HUES6 (cell line): Measurements from ENCODE around the gene IPPK.

ENCODE experiments used
- H3K27ac ChIP-seq: 2 replicates; pipeline ENCODE4 v1.7.0; 2013; ENCODE audit warnings: low read depth, mild to moderate bottlenecking, low read length, inconsistent platforms
- H3K27me3 ChIP-seq: 2 replicates; pipeline ENCODE4 v1.6.1; 2013; ENCODE audit warnings: low read length; ENCODE audit not compliant: control insufficient read depth, insufficient read depth
- H3K36me3 ChIP-seq: 2 replicates; pipeline ENCODE4 v1.6.1; 2013; ENCODE audit warnings: low read length; ENCODE audit not compliant: control insufficient read depth, insufficient read depth
- H3K4me1 ChIP-seq: 2 replicates; pipeline ENCODE4 v1.6.1; 2013; ENCODE audit warnings: low read length; ENCODE audit not compliant: control insufficient read depth, insufficient read depth
- H3K4me3 ChIP-seq: 2 replicates; pipeline ENCODE4 v1.5.1; 2013; ENCODE audit warnings: low read depth, low read length
- H3K9ac ChIP-seq: one replicate; pipeline ENCODE4 v1.6.1; 2013; ENCODE audit warnings: mild to moderate bottlenecking, low read length
- H3K9me3 ChIP-seq: 2 replicates; pipeline ENCODE4 v1.6.1; 2013; ENCODE audit warnings: low read depth, low read length; ENCODE audit not compliant: control insufficient read depth, insufficient read depth

The IPPK gene

DNA sequence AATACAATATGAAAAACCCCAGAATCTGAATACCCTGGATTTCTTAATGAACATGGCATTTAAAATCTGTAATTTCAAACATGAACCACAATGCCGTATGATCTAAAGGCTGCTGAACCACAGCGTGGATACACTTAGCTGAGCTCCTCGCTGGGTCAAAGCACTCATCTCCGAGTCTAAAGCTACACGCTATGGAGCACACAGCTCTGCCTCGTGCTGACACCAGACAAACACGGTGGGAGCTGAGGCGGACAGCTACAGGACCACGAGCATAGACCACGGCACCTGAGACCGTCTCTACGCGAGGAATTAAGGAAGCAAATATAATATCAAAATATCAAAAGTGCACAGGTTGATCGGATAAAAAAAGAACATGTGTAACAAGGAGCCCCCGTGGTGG is 42.8 kb upstream of the IPPK start:
- no peaks in the 10 kb centered on the region for H3K27me3 ChIP-seq
- H3K9me3 ChIP-seq = no peaks in the 10 kb centered on the region
- no peaks in the 10 kb centered on the region for H3K4me1 ChIP-seq
- no peak overlapping the region for H3K27ac ChIP-seq
- H3K9ac ChIP-seq = no peak overlapping the region
- H3K4me3 ChIP-seq = no peak overlapping the region
- H3K36me3 ChIP-seq = peaks cover 73% of the 10 kb centered on the region

- H3K9ac ChIP-seq = no peak overlapping the region
- H3K36me3 ChIP-seq = peaks cover 64% of the 10 kb centered on the region
- no peak overlapping the region for H3K27ac ChIP-seq
- no peaks in the 10 kb centered on the region for H3K27me3 ChIP-seq
- H3K9me3 ChIP-seq = no peaks in the 10 kb centered on the region
- H3K4me3 ChIP-seq = no peak overlapping the region
- H3K4me1 ChIP-seq = no peaks in the 10 kb centered on the region
These were observed 41.9 kb upstream of the IPPK start for GRCh38 chr9:92711844-92712243.

DNA sequence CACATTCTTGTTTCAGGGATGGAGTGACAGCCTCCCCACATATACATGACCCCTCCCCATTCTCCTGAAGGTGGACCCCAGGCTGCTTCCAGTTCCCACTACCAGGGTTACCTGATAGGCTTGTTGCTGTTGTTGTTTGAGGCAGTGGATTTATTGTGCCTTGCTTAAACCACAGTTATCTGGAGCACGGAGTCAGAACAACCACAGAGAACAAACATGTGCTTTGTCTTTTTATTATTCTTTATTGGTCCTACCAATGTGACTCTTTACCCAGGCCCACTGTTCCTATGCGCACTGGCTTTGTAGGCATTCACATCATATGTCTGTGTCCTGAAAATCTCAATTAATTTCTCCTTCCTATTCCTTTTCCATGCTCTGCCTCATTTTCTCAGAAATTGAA is 41.2 kb upstream of the IPPK start:
- Histone ChIP-seq H3K27me3 (no peaks in the 10 kb centered on the region), H3K9me3 (no peaks in the 10 kb centered on the region), H3K36me3 (peaks cover 61% of the 10 kb centered on the region), H3K4me3 (no peak overlapping the region), H3K4me1 (no peaks in the 10 kb centered on the region; the same call in 1 of the 2 replicates), H3K27ac (no peak overlapping the region), H3K9ac (no peak overlapping the region)

- Histone ChIP-seq H3K4me1 (no peaks in the 10 kb centered on the region; the same call in 1 of the 2 replicates), H3K9ac (no peak overlapping the region), H3K27me3 (no peaks in the 10 kb centered on the region), H3K4me3 (no peak overlapping the region), H3K36me3 (peaks cover 54% of the 10 kb centered on the region), H3K27ac (no peak overlapping the region), H3K9me3 (no peaks in the 10 kb centered on the region)
These were observed 40.4 kb upstream of the IPPK start for GRCh38 chr9:92710368-92710767.

DNA sequence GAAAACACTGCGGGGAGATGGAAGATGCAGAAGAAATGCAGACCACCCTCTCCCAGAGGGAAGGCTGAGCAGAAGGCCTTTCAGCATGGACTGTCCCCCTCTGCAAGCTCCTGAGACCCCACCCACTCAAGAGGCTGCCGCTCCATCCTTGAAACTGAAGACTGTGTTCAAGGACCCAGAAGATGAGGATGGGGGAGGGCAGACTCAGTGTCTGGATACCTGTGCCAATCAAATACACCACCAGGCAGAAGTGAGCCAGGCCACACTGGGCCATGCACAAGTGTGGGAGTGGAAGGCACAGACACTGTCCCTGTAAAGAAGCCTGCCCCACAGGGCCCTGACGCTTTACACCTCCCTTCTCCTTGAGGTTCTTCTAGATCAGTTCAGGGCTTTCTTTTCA is 40.0 kb upstream of the IPPK start:
- Histone ChIP-seq H3K4me3 (no peak overlapping the region), H3K9ac (no peak overlapping the region), H3K9me3 (no peaks in the 10 kb centered on the region), H3K27me3 (no peaks in the 10 kb centered on the region), H3K36me3 (peaks cover 50% of the 10 kb centered on the region), H3K27ac (no peak overlapping the region), H3K4me1 (no peaks in the 10 kb centered on the region; the same call in 1 of the 2 replicates)

DNA sequence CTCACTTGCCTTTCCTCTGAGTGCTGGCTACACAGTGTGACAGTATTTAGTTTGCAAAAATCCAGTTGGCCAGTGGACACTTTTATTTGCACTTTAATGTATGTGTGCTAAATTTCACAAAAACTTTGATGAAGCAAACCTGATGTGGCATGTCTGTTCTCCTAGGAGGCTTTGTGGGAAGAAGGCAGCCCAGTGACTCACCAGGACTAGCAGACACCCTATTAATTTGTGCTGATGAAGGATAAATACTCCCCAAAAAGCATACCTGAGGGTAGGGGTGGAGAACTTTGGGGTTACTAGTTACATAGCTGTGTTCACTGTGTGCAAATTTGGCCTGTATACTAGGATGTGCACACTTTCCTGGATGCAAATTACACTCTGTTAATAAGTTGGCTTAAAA is 39.3 kb upstream of the IPPK start:
- H3K27ac ChIP-seq = no peak overlapping the region
- no peaks in the 10 kb centered on the region for H3K27me3 ChIP-seq
- no peaks in the 10 kb centered on the region for H3K9me3 ChIP-seq
- H3K9ac ChIP-seq = no peak overlapping the region
- H3K4me3 ChIP-seq = no peak overlapping the region
- H3K4me1 ChIP-seq = no peaks in the 10 kb centered on the region; the same call in 1 of the 2 replicates
- H3K36me3 ChIP-seq = peaks cover 43% of the 10 kb centered on the region

DNA sequence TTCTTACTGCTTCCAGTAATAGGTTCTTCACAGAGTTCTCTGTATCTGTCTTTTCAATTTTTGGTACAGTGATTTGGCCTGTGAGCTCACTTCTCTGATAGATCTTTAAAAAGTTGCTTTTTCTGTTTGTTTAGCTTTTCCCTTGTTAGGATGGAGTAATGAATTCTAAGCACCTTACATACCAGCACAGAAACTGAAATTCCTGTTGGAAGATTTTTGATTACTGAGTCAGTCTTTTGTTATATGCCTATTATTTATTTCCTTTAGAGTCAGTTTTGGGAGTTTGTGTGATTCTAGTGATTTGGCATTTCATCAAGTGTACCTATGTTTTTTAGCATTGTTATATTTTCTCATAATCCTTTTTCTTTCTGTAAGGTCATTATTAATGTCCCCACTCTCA is 37.6 kb upstream of the IPPK start:
- no peak overlapping the region for H3K27ac ChIP-seq
- H3K36me3 ChIP-seq = peaks cover 26% of the 10 kb centered on the region
- H3K9ac ChIP-seq = no peak overlapping the region

GRCh38 chr9:92706218-92706940 is 36.4 kb upstream of the IPPK start:
- H3K4me1 ChIP-seq = no peaks in the 10 kb centered on the region; the same call in 1 of the 2 replicates
- no peak overlapping the region for H3K4me3 ChIP-seq
- H3K9ac ChIP-seq = no peak overlapping the region
- no peak overlapping the region for H3K27ac ChIP-seq
- no peaks in the 10 kb centered on the region for H3K9me3 ChIP-seq
- peaks cover 16% of the 10 kb centered on the region for H3K36me3 ChIP-seq
- H3K27me3 ChIP-seq = no peaks in the 10 kb centered on the region

More for the DNA sequence above, 37.6 kb upstream of the IPPK start:
- no peaks in the 10 kb centered on the region for H3K27me3 ChIP-seq
- H3K4me3 ChIP-seq = no peak overlapping the region
- no peaks in the 10 kb centered on the region; the same call in 1 of the 2 replicates for H3K4me1 ChIP-seq
- H3K9me3 ChIP-seq = no peaks in the 10 kb centered on the region

DNA sequence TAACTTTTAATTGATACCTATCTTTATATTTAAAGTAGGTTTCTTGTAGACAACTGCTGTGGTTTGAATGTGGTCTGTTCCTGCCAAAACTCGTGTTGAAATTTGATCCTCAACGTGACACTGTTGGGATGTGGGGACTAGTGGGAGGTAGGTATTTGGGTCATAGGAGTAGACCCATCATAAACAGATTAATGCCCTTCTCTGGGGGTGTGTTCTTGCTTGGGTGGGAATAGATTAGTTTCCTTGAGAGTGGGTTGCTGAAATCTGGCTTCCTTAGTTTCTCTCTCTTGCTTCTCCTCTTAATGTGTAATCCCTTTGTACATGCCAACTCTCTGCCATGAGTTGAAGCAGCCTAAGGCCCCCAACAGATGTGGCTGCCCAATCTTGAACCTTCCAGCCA is 34.6 kb upstream of the IPPK start:
- Histone ChIP-seq H3K4me3 (no peak overlapping the region), H3K27me3 (no peaks in the 10 kb centered on the region), H3K9me3 (no peaks in the 10 kb centered on the region), H3K36me3 (peaks cover 2% of the 10 kb centered on the region; the same call in 1 of the 2 replicates), H3K27ac (no peak overlapping the region), H3K9ac (no peak overlapping the region), H3K4me1 (no peaks in the 10 kb centered on the region; the same call in 1 of the 2 replicates)

DNA sequence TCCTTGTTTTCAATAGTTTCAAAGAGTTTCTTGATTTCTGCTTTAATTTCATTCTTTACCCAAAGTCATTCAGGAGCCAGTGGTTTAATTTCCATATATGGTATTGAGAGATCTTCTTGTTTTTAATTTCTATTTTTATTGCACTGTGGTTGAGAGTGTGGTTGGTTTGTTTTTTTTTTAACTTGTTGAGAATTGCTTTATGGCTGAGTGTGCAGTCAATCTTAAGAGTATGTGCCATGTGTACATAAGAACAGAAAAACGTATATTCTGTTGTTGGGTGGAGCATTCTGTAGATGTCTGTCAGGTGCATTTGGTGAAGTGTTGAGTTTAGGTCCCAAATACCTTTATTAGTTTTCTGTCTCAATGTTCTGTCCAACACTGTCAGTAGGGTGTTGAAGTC is 26.7 kb upstream of the IPPK start:
- H3K9ac ChIP-seq = no peak overlapping the region
- peaks cover 18% of the 10 kb centered on the region; the same call in 1 of the 2 replicates for H3K9me3 ChIP-seq
- no peaks in the 10 kb centered on the region for H3K4me1 ChIP-seq
- H3K27ac ChIP-seq = no peak overlapping the region
- H3K27me3 ChIP-seq = no peaks in the 10 kb centered on the region
- H3K4me3 ChIP-seq = no peak overlapping the region
- no peaks in the 10 kb centered on the region for H3K36me3 ChIP-seq

- Histone ChIP-seq H3K9me3 (no peaks in the 10 kb centered on the region), H3K9ac (no peak overlapping the region), H3K36me3 (no peaks in the 10 kb centered on the region), H3K4me1 (no peaks in the 10 kb centered on the region), H3K27ac (no peak overlapping the region), H3K27me3 (no peaks in the 10 kb centered on the region), H3K4me3 (no peak overlapping the region)
These were observed 17.0 kb upstream of the IPPK start for GRCh38 chr9:92686954-92687353.
